Endothelial cell (in vitro differentiated cells): ENCODE results near the gene SHC4. TPM values are rescaled to one million over a fixed set of nuclear protein-coding genes. Genes with fewer than 3 reads are reported as not detected.
A peak's percentile ranks its signal among the peaks of the same experiment; 100 is the strongest.

Experiments
- DNase-seq: peaks from one replicate; pipeline ENCODE4 v3.0.0; 2021; ENCODE audit warnings: low spot score
- H3K27ac Mint-ChIP-seq: one replicate; pipeline ENCODE4 v1.8.0; 2021; ENCODE audit warnings: mixed read lengths, inconsistent platforms; ENCODE audit not compliant: unreplicated experiment
- H3K27me3 Mint-ChIP-seq: one replicate; pipeline ENCODE4 v1.8.0; 2021; ENCODE audit warnings: mild to moderate bottlenecking, moderate library complexity, mixed read lengths, inconsistent platforms; ENCODE audit not compliant: unreplicated experiment
- H3K36me3 Mint-ChIP-seq: one replicate; pipeline ENCODE4 v1.8.0; 2021; ENCODE audit warnings: mild to moderate bottlenecking, low read depth, mixed read lengths, inconsistent platforms; ENCODE audit not compliant: unreplicated experiment
- H3K4me1 Mint-ChIP-seq: one replicate; pipeline ENCODE4 v1.8.0; 2021; ENCODE audit warnings: mild to moderate bottlenecking, mixed read lengths, inconsistent platforms; ENCODE audit not compliant: unreplicated experiment
- H3K4me3 Mint-ChIP-seq: one replicate; pipeline ENCODE4 v1.8.0; 2021; ENCODE audit warnings: mild to moderate bottlenecking, mixed read lengths, inconsistent platforms; ENCODE audit not compliant: unreplicated experiment
- H3K9me3 Mint-ChIP-seq: one replicate; pipeline ENCODE4 v1.8.0; 2021; ENCODE audit warnings: mixed read lengths, inconsistent platforms; ENCODE audit not compliant: unreplicated experiment
- total RNA-seq: library from RNA; stranded (reverse); fragmentation: NEBNext Ultra II Directional; extraction: Animal tissue kit (Norgen Biotek cat#: 25700); gene quantifications from one replicate; pipeline ENCODE4 v1.2.1, GENCODE V29; 2021; ENCODE audit not compliant: unreplicated experiment
- TF ChIP-seq, protein P1 (sequence below): fragments of 200-600 bp; sonication (generic); IDR thresholded peaks from one replicate; pipeline ENCODE4 v1.5.0; 2021; ENCODE audit warnings: antibody characterized with exemption; ENCODE audit not compliant: unreplicated experiment

Gene SHC4
- total RNA-seq, 1 donor from 2014 or later: 6.8 TPM

GRCh38 chr15:48928877-48929538 is 34.7 kb downstream of the SHC4 start:
- Mint-ChIP-seq H3K4me3 (no peak overlapping the region), H3K4me1 (peaks cover 18% of the 10 kb centered on the region), H3K36me3 (peaks cover 5% of the 10 kb centered on the region), H3K27ac (no peak overlapping the region), H3K27me3 (peaks cover 2% of the 10 kb centered on the region), H3K9me3 (no peaks in the 10 kb centered on the region)
- DNase-seq: no peak
- TF ChIP-seq, protein P1, sequence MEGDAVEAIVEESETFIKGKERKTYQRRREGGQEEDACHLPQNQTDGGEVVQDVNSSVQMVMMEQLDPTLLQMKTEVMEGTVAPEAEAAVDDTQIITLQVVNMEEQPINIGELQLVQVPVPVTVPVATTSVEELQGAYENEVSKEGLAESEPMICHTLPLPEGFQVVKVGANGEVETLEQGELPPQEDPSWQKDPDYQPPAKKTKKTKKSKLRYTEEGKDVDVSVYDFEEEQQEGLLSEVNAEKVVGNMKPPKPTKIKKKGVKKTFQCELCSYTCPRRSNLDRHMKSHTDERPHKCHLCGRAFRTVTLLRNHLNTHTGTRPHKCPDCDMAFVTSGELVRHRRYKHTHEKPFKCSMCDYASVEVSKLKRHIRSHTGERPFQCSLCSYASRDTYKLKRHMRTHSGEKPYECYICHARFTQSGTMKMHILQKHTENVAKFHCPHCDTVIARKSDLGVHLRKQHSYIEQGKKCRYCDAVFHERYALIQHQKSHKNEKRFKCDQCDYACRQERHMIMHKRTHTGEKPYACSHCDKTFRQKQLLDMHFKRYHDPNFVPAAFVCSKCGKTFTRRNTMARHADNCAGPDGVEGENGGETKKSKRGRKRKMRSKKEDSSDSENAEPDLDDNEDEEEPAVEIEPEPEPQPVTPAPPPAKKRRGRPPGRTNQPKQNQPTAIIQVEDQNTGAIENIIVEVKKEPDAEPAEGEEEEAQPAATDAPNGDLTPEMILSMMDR: no peak

DNA sequence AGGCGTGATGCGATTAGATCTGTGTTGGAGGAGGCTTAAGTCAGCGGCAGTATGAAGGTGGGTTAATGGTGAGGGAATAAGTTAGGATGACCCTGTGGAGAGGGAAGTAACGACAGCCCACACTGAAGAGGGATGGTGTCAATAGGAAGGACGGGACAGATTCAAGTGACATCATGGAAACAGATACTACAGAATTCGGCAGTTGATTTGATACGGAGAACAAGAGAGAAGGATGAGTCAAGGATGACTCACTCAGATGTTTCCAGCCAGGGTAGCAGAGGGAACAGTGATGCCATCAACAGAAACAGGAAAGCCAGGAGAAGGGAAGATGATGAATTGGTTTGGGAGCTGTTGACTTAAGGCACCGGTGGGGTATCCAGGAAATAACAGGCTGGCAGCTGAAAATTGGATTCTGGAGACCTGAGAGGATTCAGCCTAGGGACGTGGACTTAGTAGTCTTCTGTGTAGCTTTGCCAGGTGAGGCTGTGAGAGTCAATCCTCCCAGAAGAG is 38.0 kb downstream of the SHC4 start:
- DNase-seq: no peak
- peaks cover 4% of the 10 kb centered on the region for H3K27me3 Mint-ChIP-seq
- H3K36me3 Mint-ChIP-seq: peaks cover 15% of the 10 kb centered on the region
- no peaks in the 10 kb centered on the region for H3K9me3 Mint-ChIP-seq
- peaks cover 18% of the 10 kb centered on the region for H3K4me1 Mint-ChIP-seq
- TF ChIP-seq, protein P1: no peak
- peak overlapping the region; percentile 19 for H3K4me3 Mint-ChIP-seq
- peak overlapping the region; percentile 21 for H3K27ac Mint-ChIP-seq

GRCh38 chr15:48924528-48925393 is 39.0 kb downstream of the SHC4 start:
- Mint-ChIP-seq H3K27ac (no peak overlapping the region), H3K36me3 (peaks cover 15% of the 10 kb centered on the region), H3K4me3 (no peak overlapping the region), H3K27me3 (peaks cover 6% of the 10 kb centered on the region), H3K4me1 (peaks cover 19% of the 10 kb centered on the region), H3K9me3 (no peaks in the 10 kb centered on the region)
- TF ChIP-seq, protein P1: no peak
- no peak for DNase-seq

DNA sequence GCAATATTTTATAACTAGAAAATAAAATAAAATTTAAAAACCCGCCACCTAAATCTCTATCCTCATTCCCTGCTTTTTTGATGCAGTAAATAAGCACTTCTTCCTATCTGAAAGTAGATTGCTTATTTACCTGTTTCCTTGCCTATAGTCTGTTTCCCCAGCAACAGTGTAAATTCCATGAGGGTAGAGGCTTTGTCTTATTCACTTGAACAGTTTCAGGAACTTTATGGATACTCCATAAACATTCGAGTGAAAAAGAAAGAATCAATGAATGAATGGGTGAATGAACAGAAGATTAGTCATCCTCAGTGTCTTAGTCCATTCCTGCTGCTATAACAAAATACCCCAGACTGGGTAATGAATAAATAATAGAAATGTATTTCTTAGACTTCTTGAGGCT is 41.7 kb downstream of the SHC4 start:
- TF ChIP-seq, protein P1: no peak
- H3K27ac Mint-ChIP-seq: no peak overlapping the region
- no peak overlapping the region for H3K4me3 Mint-ChIP-seq
- no peaks in the 10 kb centered on the region for H3K9me3 Mint-ChIP-seq
- peaks cover 7% of the 10 kb centered on the region for H3K27me3 Mint-ChIP-seq
- peaks cover 16% of the 10 kb centered on the region for H3K4me1 Mint-ChIP-seq
- no peak for DNase-seq
- peaks cover 17% of the 10 kb centered on the region for H3K36me3 Mint-ChIP-seq
